Measurements from ENCODE around the gene GEMIN7. TPM values are rescaled to one million over a fixed set of nuclear protein-coding genes. Genes with fewer than 3 reads are reported as not detected.

The GEMIN7 gene
- total and polyA plus RNA-seq, 2 experiments from 2014 or later, result 49.6 to 90.5 TPM

DNA sequence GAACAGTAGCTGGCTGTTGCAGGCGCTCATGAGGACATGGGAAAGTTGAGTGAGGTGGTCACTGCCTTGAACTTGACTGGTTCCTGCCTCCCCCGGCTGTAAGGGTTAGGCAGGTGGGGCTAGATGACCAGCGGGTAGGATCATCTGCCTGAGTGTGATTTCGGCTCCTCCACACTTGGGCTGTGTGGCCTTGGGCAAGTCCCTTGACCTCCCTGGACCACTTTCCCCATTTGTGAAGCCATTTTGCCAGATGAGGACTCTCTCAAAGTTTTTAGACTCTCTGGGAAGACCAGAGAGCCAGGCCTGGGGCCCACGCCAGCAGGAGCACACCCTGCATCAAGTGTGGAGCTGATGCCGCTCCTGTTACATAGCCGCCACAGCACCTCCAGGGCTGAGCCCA lies 23.4 kb downstream of the GEMIN7 start:
- Mint-ChIP-seq H3K4me3 (no peak overlapping the region), H3K9me3 (no peaks in the 10 kb centered on the region), H3K36me3 (ENCODE audit: low read depth) (peaks cover 4% of the 10 kb centered on the region; the same call in 2 of the 3 replicates), H3K27ac (no peak overlapping the region; the same call in 1 of the 2 replicates), H3K27me3 (ENCODE audit: insufficient read depth, low read depth, poor library complexity) (peaks cover 4% of the 10 kb centered on the region), H3K4me1 (peaks cover 65% of the 10 kb centered on the region)
- peaks cover 61% of the 10 kb centered on the region for H4K20me1 ChIP-seq (replicated peaks; ENCODE audit: insufficient read depth)
- H3K4me3 ChIP-seq, result no peak overlapping the region
- H3K4me1 ChIP-seq (ENCODE audit: insufficient read depth), result peaks cover 17% of the 10 kb centered on the region; the same call in 1 of the 2 replicates
- ATAC-seq (no peak), DNase-seq (ENCODE audit: low spot score) (no peak)
- H3K27me3 ChIP-seq (ENCODE audit: insufficient read depth), result no peaks in the 10 kb centered on the region
- H3K27ac ChIP-seq (ENCODE audit: low read depth), result no peak overlapping the region
- no peaks in the 10 kb centered on the region for H3F3A ChIP-seq (replicated peaks; ENCODE audit: low read depth)
- H3K4me2 ChIP-seq, result no peak overlapping the region
- H3K79me2 ChIP-seq (replicated peaks; ENCODE audit: insufficient read depth), result peaks cover 95% of the 10 kb centered on the region
- H3K36me3 ChIP-seq (ENCODE audit: insufficient read depth), result no peaks in the 10 kb centered on the region
- TF ChIP-seq CREB1 (CRISPR knock-in tag; IDR thresholded peaks at IDR 0.05; ENCODE audit: low read depth) (no peak), STAT1 (IDR thresholded peaks at IDR 0.05; ENCODE audit: unreplicated experiment) (no peak), POLR2AphosphoS5 (IDR thresholded peaks at IDR 0.05; ENCODE audit: low read depth) (no peak), ZNF331 (CRISPR knock-in tag; IDR thresholded peaks at IDR 0.05; ENCODE audit: low read depth) (no peak), EZH2phosphoT487 (IDR thresholded peaks at IDR 0.05; ENCODE audit: unreplicated experiment) (no peak), EZH2 (IDR thresholded peaks at IDR 0.05; ENCODE audit: low read depth, unreplicated experiment) (no peak), NANOG (IDR thresholded peaks at IDR 0.05; ENCODE audit: borderline replicate concordance) (no peak), ZNF114 (CRISPR knock-in tag; IDR thresholded peaks at IDR 0.05) (no peak), JUNB (IDR thresholded peaks at IDR 0.05; ENCODE audit: unreplicated experiment) (no peak)
- TF ChIP-seq, protein P1, sequence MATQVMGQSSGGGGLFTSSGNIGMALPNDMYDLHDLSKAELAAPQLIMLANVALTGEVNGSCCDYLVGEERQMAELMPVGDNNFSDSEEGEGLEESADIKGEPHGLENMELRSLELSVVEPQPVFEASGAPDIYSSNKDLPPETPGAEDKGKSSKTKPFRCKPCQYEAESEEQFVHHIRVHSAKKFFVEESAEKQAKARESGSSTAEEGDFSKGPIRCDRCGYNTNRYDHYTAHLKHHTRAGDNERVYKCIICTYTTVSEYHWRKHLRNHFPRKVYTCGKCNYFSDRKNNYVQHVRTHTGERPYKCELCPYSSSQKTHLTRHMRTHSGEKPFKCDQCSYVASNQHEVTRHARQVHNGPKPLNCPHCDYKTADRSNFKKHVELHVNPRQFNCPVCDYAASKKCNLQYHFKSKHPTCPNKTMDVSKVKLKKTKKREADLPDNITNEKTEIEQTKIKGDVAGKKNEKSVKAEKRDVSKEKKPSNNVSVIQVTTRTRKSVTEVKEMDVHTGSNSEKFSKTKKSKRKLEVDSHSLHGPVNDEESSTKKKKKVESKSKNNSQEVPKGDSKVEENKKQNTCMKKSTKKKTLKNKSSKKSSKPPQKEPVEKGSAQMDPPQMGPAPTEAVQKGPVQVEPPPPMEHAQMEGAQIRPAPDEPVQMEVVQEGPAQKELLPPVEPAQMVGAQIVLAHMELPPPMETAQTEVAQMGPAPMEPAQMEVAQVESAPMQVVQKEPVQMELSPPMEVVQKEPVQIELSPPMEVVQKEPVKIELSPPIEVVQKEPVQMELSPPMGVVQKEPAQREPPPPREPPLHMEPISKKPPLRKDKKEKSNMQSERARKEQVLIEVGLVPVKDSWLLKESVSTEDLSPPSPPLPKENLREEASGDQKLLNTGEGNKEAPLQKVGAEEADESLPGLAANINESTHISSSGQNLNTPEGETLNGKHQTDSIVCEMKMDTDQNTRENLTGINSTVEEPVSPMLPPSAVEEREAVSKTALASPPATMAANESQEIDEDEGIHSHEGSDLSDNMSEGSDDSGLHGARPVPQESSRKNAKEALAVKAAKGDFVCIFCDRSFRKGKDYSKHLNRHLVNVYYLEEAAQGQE (IDR thresholded peaks at IDR 0.05; ENCODE audit: unreplicated experiment), result no peak
- TF ChIP-seq, protein P2, sequence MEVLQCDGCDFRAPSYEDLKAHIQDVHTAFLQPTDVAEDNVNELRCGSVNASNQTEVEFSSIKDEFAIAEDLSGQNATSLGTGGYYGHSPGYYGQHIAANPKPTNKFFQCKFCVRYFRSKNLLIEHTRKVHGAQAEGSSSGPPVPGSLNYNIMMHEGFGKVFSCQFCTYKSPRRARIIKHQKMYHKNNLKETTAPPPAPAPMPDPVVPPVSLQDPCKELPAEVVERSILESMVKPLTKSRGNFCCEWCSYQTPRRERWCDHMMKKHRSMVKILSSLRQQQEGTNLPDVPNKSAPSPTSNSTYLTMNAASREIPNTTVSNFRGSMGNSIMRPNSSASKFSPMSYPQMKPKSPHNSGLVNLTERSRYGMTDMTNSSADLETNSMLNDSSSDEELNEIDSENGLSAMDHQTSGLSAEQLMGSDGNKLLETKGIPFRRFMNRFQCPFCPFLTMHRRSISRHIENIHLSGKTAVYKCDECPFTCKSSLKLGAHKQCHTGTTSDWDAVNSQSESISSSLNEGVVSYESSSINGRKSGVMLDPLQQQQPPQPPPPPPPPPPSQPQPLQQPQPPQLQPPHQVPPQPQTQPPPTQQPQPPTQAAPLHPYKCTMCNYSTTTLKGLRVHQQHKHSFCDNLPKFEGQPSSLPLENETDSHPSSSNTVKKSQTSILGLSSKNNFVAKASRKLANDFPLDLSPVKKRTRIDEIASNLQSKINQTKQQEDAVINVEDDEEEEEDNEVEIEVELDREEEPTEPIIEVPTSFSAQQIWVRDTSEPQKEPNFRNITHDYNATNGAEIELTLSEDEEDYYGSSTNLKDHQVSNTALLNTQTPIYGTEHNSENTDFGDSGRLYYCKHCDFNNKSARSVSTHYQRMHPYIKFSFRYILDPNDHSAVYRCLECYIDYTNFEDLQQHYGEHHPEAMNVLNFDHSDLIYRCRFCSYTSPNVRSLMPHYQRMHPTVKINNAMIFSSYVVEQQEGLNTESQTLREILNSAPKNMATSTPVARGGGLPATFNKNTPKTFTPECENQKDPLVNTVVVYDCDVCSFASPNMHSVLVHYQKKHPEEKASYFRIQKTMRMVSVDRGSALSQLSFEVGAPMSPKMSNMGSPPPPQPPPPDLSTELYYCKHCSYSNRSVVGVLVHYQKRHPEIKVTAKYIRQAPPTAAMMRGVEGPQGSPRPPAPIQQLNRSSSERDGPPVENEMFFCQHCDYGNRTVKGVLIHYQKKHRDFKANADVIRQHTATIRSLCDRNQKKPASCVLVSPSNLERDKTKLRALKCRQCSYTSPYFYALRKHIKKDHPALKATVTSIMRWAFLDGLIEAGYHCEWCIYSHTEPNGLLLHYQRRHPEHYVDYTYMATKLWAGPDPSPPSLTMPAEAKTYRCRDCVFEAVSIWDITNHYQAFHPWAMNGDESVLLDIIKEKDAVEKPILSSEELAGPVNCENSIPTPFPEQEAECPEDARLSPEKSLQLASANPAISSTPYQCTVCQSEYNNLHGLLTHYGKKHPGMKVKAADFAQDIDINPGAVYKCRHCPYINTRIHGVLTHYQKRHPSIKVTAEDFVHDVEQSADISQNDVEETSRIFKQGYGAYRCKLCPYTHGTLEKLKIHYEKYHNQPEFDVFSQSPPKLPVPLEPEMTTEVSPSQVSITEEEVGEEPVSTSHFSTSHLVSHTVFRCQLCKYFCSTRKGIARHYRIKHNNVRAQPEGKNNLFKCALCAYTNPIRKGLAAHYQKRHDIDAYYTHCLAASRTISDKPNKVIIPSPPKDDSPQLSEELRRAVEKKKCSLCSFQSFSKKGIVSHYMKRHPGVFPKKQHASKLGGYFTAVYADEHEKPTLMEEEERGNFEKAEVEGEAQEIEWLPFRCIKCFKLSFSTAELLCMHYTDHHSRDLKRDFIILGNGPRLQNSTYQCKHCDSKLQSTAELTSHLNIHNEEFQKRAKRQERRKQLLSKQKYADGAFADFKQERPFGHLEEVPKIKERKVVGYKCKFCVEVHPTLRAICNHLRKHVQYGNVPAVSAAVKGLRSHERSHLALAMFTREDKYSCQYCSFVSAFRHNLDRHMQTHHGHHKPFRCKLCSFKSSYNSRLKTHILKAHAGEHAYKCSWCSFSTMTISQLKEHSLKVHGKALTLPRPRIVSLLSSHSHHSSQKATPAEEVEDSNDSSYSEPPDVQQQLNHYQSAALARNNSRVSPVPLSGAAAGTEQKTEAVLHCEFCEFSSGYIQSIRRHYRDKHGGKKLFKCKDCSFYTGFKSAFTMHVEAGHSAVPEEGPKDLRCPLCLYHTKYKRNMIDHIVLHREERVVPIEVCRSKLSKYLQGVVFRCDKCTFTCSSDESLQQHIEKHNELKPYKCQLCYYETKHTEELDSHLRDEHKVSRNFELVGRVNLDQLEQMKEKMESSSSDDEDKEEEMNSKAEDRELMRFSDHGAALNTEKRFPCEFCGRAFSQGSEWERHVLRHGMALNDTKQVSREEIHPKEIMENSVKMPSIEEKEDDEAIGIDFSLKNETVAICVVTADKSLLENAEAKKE (CRISPR knock-in tag; IDR thresholded peaks at IDR 0.05), result no peak
- TF ChIP-seq, protein P3, sequence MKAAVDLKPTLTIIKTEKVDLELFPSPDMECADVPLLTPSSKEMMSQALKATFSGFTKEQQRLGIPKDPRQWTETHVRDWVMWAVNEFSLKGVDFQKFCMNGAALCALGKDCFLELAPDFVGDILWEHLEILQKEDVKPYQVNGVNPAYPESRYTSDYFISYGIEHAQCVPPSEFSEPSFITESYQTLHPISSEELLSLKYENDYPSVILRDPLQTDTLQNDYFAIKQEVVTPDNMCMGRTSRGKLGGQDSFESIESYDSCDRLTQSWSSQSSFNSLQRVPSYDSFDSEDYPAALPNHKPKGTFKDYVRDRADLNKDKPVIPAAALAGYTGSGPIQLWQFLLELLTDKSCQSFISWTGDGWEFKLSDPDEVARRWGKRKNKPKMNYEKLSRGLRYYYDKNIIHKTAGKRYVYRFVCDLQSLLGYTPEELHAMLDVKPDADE (IDR thresholded peaks at IDR 0.05), result no peak
- TF ChIP-seq, protein P4, sequence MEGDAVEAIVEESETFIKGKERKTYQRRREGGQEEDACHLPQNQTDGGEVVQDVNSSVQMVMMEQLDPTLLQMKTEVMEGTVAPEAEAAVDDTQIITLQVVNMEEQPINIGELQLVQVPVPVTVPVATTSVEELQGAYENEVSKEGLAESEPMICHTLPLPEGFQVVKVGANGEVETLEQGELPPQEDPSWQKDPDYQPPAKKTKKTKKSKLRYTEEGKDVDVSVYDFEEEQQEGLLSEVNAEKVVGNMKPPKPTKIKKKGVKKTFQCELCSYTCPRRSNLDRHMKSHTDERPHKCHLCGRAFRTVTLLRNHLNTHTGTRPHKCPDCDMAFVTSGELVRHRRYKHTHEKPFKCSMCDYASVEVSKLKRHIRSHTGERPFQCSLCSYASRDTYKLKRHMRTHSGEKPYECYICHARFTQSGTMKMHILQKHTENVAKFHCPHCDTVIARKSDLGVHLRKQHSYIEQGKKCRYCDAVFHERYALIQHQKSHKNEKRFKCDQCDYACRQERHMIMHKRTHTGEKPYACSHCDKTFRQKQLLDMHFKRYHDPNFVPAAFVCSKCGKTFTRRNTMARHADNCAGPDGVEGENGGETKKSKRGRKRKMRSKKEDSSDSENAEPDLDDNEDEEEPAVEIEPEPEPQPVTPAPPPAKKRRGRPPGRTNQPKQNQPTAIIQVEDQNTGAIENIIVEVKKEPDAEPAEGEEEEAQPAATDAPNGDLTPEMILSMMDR (conservative IDR thresholded peaks at IDR 0.05; ENCODE audit: low read depth in 2 of 2), result no peak
- no peaks in the 10 kb centered on the region for H3K9me2 ChIP-seq (ENCODE audit: insufficient read depth)
- H2AFZ ChIP-seq, result no peak overlapping the region

Measured in GM23338 (cell line).